GM12878 (cell line): Measurements from ENCODE around the gene DENND10. TPM values are rescaled to one million over a fixed set of nuclear protein-coding genes. Genes with fewer than 3 reads are reported as not detected.

Source experiments
- ATAC-seq: fragments of 200-7000 bp; cut with Tn5 transposase; 3 replicates; pipeline ENCODE4 v1.9.1; 2020; ENCODE audit warnings: mild to moderate bottlenecking, moderate library complexity
- BruUV-seq: library from RNA; stranded (reverse); fragments of 400-500 nt; replicated peaks from 2 replicates; lab custom pipeline; 2021; lab: Mats Ljungman, UMichigan
- CTCF ChIA-PET: fragments of 300-600 bp; sonication (Branson Sonifier 250); formaldehyde crosslinking; extraction: SDS; loops from one replicate; lab custom pipeline; 2021; ENCODE audit warnings: inconsistent platforms; lab: Yijun Ruan, JAX
- POLR2A ChIA-PET: fragments of 350-600 bp; formaldehyde crosslinking; extraction: SDS; loops from one replicate; lab custom pipeline; 2021; ENCODE audit warnings: inconsistent platforms; lab: Charles Lee
- RAD21 ChIA-PET: fragments of 300-600 bp; sonication (Branson Sonifier 250); formaldehyde crosslinking; loops from one replicate; lab custom pipeline; 2023; ENCODE audit warnings: antibody characterized with exemption; ENCODE audit not compliant: unreplicated experiment; lab: Charles Lee
- SMC1A ChIA-PET: fragments of 300-600 bp; sonication (Branson Sonifier 250); formaldehyde crosslinking; loops from one replicate; lab custom pipeline; 2023; ENCODE audit not compliant: unreplicated experiment, uncharacterized antibody; lab: Charles Lee
- DNase-seq: peaks from one replicate; pipeline ENCODE4 v3.0.0-alpha.2; 2011; ENCODE audit warnings: low read depth, low spot score
- FAIRE-seq: peaks from 3 replicates; lab custom pipeline; 2011; peaks lifted over from hg19 to GRCh38; lab: Jason Lieb, UNC
- H2AFZ ChIP-seq: 2 replicates; pipeline ENCODE4 v1.6.0; 2011; ENCODE audit warnings: low read depth, low read length, control low read depth; ENCODE audit not compliant: control insufficient read depth
- H3K27ac ChIP-seq: 2 replicates; pipeline ENCODE4 v1.5.1; 2011; ENCODE audit warnings: control low read depth; ENCODE audit not compliant: control insufficient read depth, insufficient read depth
- H3K27me3 ChIP-seq, 2 experiments: replicated peaks in 1 of 2; 2 replicates each; pipeline versions ENCODE4 v1.6.0 to v1.6.1; 2011; ENCODE audit warnings: low read length in 1 of 2; ENCODE audit not compliant: control insufficient read depth in 2 of 2, insufficient read depth in 2 of 2
- H3K36me3 ChIP-seq, 2 experiments: 2 replicates each; pipeline ENCODE4 v1.5.1; 2011; ENCODE audit warnings: low read length in 1 of 2; ENCODE audit not compliant: control insufficient read depth in 2 of 2, insufficient read depth in 2 of 2
- H3K4me1 ChIP-seq: 2 replicates; pipeline ENCODE4 v1.6.1; 2011; ENCODE audit warnings: mild to moderate bottlenecking, low read length, moderate library complexity, mixed read lengths; ENCODE audit not compliant: control insufficient read depth, insufficient read depth
- H3K4me2 ChIP-seq: 2 replicates; pipeline ENCODE4 v1.6.0; 2011; ENCODE audit warnings: control low read depth; ENCODE audit not compliant: control insufficient read depth, insufficient read depth
- H3K4me3 ChIP-seq: fragments of 200-600 bp; sonication (generic); 2 replicates; pipeline ENCODE4 v1.5.1; 2016
- H3K79me2 ChIP-seq: 2 replicates; pipeline ENCODE4 v1.6.0; 2011; ENCODE audit warnings: low read length; ENCODE audit not compliant: control insufficient read depth, insufficient read depth
- H3K9ac ChIP-seq: 2 replicates; pipeline ENCODE4 v1.8.0; 2011; ENCODE audit warnings: low read length, control low read depth, mixed read lengths; ENCODE audit not compliant: control insufficient read depth, insufficient read depth
- H3K9me3 ChIP-seq: replicated peaks from 3 replicates; pipeline ENCODE4 v1.5.1; 2011; ENCODE audit warnings: mild to moderate bottlenecking, low read length; ENCODE audit not compliant: control insufficient read depth, insufficient read depth
- H4K20me1 ChIP-seq: 2 replicates; pipeline ENCODE4 v1.6.0; 2011; ENCODE audit not compliant: control insufficient read depth, insufficient read depth
- BCL11A ChIP-seq: IDR thresholded peaks from 2 replicates; pipeline ENCODE4 v1.6.1; 2011; ENCODE audit warnings: low read depth, low read length
- CREM ChIP-seq: IDR thresholded peaks from 2 replicates; pipeline ENCODE4 v1.6.1; 2014; ENCODE audit warnings: antibody characterized with exemption, low read depth
- ETV6 ChIP-seq, 2 experiments: fragments of 450-650 bp in 1 of 2; IDR thresholded peaks in 1 of 2; conservative IDR thresholded peaks in 1 of 2; 2 replicates each; pipeline ENCODE4 v1.6.1; 2014; ENCODE audit warnings: antibody characterized with exemption in 1 of 2, borderline replicate concordance in 1 of 2, low read depth in 1 of 2, mild to moderate bottlenecking in 1 of 2, moderate library complexity in 1 of 2
- KDM1A ChIP-seq: fragments of 200-600 bp; sonication (generic); IDR thresholded peaks from 2 replicates; pipeline ENCODE4 v1.6.1; 2016; ENCODE audit warnings: borderline replicate concordance
- NFXL1 ChIP-seq: fragments of 450-650 bp; IDR thresholded peaks from 2 replicates; pipeline ENCODE4 v1.6.1; 2017; ENCODE audit warnings: antibody characterized with exemption, mild to moderate bottlenecking, borderline replicate concordance
- NFYB ChIP-seq: IDR thresholded peaks from 2 replicates; pipeline ENCODE4 v1.6.1; 2011; ENCODE audit warnings: low read depth, mild to moderate bottlenecking, low read length, improper control_type of control experiment, moderate library complexity; ENCODE audit not compliant: insufficient read depth
- NR2C1 ChIP-seq: fragments of 450-650 bp; IDR thresholded peaks from 2 replicates; pipeline ENCODE4 v1.6.1; 2017; ENCODE audit warnings: antibody characterized with exemption, mild to moderate bottlenecking, moderate library complexity
- RUNX3 ChIP-seq: IDR thresholded peaks from 2 replicates; pipeline ENCODE4 v1.6.1; 2012; ENCODE audit warnings: low read length, inconsistent platforms
- SIX5 ChIP-seq: IDR thresholded peaks from 2 replicates; pipeline ENCODE4 v1.6.1; 2011; ENCODE audit warnings: mild to moderate bottlenecking, low read depth, low read length, moderate library complexity; ENCODE audit not compliant: severe bottlenecking
- SMC3 ChIP-seq: IDR thresholded peaks from 2 replicates; pipeline ENCODE4 v1.6.1; 2011; ENCODE audit warnings: low read length, improper control_type of control experiment, borderline replicate concordance
- SUPT20H ChIP-seq: IDR thresholded peaks from 2 replicates; pipeline ENCODE4 v1.6.1; 2011; ENCODE audit warnings: low read depth, mild to moderate bottlenecking, low read length, moderate library complexity, borderline replicate concordance; ENCODE audit not compliant: control insufficient read depth
- ZNF622 ChIP-seq: fragments of 450-650 bp; IDR thresholded peaks from 2 replicates; pipeline ENCODE4 v1.6.1; 2017; ENCODE audit warnings: mild to moderate bottlenecking, inconsistent platforms
- WGBS: methylation state at CpG from one replicate; pipeline ENCODE4 v1.1.6; 2016; ENCODE audit warnings: low lambda C conversion rate; ENCODE audit not compliant: insufficient replicate concordance, insufficient coverage; ENCODE audit errors: missing lambda C conversion rate; 5-methylcytosine and 5-hydroxymethylcytosine counted together
- in situ Hi-C: fragments of 300-500 bp; cut with MboI; formaldehyde crosslinking; loops from 9 replicates; pipeline ENCODE4 v1.14.3; 2018; ENCODE audit warnings: mixed read lengths
- intact Hi-C: fragments of 100-400 bp; cut with micrococcal nuclease; formaldehyde crosslinking; loops from one replicate; pipeline ENCODE4 v1.14.2; 2022; ENCODE audit not compliant: unreplicated experiment
- polyA plus RNA-seq, 11 experiments: library from polyadenylated mRNA; depleted of rRNA in 4 of 11; unstranded in 6 of 11; stranded (reverse) in 5 of 11; fragments of >200 nt; fragmentation: Nextera tagmentation in 4 of 11; fragmentation: Illumina TruSeq in 1 of 11; extraction: Ambion mirVana in 4 of 11; extraction: Trizol in 1 of 11; gene quantifications; 1 replicate in 1 of 11; 2 replicates in 10 of 11; pipeline versions ENCODE4 v1.2.1 to v1.2.3, GENCODE V29; 2011 to 2016; ENCODE audit warnings: inconsistent platforms in 2 of 11, missing spikeins in 2 of 11, low read depth in 1 of 11
- total RNA-seq, 4 experiments: library from RNA; depleted of rRNA in 3 of 4; stranded (reverse); fragments of >200 nt in 3 of 4; fragmentation: Illumina TruSeq in 1 of 4; extraction: Trizol in 1 of 4; gene quantifications; 2 replicates each; pipeline versions ENCODE4 v1.2.1 to v1.2.3, GENCODE V29; 2013 to 2021
- TF ChIP-seq, protein P1 (sequence below): IDR thresholded peaks from 2 replicates; pipeline ENCODE4 v1.6.1; 2012; ENCODE audit warnings: low read depth, low read length, improper control_type of control experiment
- TF ChIP-seq, protein P2 (sequence below), 3 experiments: IDR thresholded peaks in 2 of 3; conservative IDR thresholded peaks in 1 of 3; 2 replicates each; pipeline ENCODE4 v1.5.1; 2011; ENCODE audit warnings: low read depth in 3 of 3, low read length in 3 of 3, mild to moderate bottlenecking in 3 of 3, control low read depth in 2 of 3, moderate library complexity in 2 of 3, inconsistent platforms in 1 of 3, mixed read lengths in 1 of 3; ENCODE audit not compliant: control insufficient read depth in 2 of 3, insufficient read depth in 1 of 3; ENCODE audit errors: extremely low read depth in 1 of 3
- TF ChIP-seq, protein P3 (sequence below): IDR thresholded peaks from 2 replicates; pipeline ENCODE4 v1.6.1; 2012; ENCODE audit warnings: low read length, inconsistent platforms
- TF ChIP-seq, protein P4 (sequence below): fragments of 450-650 bp; conservative IDR thresholded peaks from 2 replicates; pipeline ENCODE4 v1.6.1; 2017; ENCODE audit warnings: mild to moderate bottlenecking, moderate library complexity

DENND10 gene
- total and polyA plus RNA-seq, 10 of the 15 experiments (the other 5 are each of a cell fraction or from before 2014, with no cell fraction given): 21.5 to 39.8 (median 26.2) TPM

DNA sequence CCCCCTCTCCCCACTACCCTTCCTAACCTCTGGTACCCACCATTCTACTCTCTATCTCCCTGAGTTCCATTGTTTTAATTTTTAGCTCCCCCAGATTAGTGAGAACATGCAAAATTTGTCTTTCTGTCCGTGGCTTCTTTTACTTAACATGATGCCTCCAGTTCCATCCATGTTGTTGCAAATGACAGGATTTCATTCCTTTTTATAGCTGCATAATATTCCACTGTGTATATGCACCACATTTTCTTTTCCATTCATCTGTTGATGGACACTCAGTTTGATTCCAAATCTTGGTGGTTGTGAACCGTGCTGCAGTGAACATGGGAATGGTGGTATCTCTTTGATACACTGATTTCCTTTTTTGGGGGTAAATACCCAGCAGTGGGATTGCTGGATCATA, 22.0 kb downstream of the DENND10 start:
- Histone ChIP-seq H3K27me3 (no peaks in the 10 kb centered on the region), H3K79me2 (no peaks in the 10 kb centered on the region), H3K27ac (no peak overlapping the region), H3K9ac (no peak overlapping the region), H2AFZ (no peak overlapping the region), H3K4me1 (peaks cover 1% of the 10 kb centered on the region; the same call in 1 of the 2 replicates), H3K9me3 (no peaks in the 10 kb centered on the region), H3K4me2 (no peak overlapping the region), H4K20me1 (no peaks in the 10 kb centered on the region), H3K4me3 (no peak overlapping the region), H3K36me3 (no peaks in the 10 kb centered on the region; a peak in 1 of 4 replicates)
- TF ChIP-seq, protein P1, sequence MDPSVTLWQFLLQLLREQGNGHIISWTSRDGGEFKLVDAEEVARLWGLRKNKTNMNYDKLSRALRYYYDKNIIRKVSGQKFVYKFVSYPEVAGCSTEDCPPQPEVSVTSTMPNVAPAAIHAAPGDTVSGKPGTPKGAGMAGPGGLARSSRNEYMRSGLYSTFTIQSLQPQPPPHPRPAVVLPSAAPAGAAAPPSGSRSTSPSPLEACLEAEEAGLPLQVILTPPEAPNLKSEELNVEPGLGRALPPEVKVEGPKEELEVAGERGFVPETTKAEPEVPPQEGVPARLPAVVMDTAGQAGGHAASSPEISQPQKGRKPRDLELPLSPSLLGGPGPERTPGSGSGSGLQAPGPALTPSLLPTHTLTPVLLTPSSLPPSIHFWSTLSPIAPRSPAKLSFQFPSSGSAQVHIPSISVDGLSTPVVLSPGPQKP: no peak
- TF ChIP-seq NFYB (no peak), KDM1A (no peak), NR2C1 (no peak), SUPT20H (no peak), ZNF622 (no peak), SIX5 (no peak), ETV6 (conservative IDR thresholded peaks at IDR 0.05 in 1 of 2, IDR thresholded peaks at IDR 0.05 in 1 of 2; ENCODE audit: borderline replicate concordance in 1 of 2, low read depth in 1 of 2) (no peak), NFXL1 (no peak), CREM (no peak), BCL11A (no peak), RUNX3 (no peak), SMC3 (no peak)
- TF ChIP-seq, protein P2, sequence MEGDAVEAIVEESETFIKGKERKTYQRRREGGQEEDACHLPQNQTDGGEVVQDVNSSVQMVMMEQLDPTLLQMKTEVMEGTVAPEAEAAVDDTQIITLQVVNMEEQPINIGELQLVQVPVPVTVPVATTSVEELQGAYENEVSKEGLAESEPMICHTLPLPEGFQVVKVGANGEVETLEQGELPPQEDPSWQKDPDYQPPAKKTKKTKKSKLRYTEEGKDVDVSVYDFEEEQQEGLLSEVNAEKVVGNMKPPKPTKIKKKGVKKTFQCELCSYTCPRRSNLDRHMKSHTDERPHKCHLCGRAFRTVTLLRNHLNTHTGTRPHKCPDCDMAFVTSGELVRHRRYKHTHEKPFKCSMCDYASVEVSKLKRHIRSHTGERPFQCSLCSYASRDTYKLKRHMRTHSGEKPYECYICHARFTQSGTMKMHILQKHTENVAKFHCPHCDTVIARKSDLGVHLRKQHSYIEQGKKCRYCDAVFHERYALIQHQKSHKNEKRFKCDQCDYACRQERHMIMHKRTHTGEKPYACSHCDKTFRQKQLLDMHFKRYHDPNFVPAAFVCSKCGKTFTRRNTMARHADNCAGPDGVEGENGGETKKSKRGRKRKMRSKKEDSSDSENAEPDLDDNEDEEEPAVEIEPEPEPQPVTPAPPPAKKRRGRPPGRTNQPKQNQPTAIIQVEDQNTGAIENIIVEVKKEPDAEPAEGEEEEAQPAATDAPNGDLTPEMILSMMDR (IDR thresholded peaks at IDR 0.05 in 2 of 3, conservative IDR thresholded peaks at IDR 0.05 in 1 of 3; ENCODE audit: control insufficient read depth in 2 of 3, extremely low read depth in 1 of 3, insufficient read depth in 1 of 3, low read depth in 3 of 3, low read length in 3 of 3): no peak
- TF ChIP-seq, protein P3, sequence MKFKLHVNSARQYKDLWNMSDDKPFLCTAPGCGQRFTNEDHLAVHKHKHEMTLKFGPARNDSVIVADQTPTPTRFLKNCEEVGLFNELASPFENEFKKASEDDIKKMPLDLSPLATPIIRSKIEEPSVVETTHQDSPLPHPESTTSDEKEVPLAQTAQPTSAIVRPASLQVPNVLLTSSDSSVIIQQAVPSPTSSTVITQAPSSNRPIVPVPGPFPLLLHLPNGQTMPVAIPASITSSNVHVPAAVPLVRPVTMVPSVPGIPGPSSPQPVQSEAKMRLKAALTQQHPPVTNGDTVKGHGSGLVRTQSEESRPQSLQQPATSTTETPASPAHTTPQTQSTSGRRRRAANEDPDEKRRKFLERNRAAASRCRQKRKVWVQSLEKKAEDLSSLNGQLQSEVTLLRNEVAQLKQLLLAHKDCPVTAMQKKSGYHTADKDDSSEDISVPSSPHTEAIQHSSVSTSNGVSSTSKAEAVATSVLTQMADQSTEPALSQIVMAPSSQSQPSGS: no peak
- TF ChIP-seq, protein P4, sequence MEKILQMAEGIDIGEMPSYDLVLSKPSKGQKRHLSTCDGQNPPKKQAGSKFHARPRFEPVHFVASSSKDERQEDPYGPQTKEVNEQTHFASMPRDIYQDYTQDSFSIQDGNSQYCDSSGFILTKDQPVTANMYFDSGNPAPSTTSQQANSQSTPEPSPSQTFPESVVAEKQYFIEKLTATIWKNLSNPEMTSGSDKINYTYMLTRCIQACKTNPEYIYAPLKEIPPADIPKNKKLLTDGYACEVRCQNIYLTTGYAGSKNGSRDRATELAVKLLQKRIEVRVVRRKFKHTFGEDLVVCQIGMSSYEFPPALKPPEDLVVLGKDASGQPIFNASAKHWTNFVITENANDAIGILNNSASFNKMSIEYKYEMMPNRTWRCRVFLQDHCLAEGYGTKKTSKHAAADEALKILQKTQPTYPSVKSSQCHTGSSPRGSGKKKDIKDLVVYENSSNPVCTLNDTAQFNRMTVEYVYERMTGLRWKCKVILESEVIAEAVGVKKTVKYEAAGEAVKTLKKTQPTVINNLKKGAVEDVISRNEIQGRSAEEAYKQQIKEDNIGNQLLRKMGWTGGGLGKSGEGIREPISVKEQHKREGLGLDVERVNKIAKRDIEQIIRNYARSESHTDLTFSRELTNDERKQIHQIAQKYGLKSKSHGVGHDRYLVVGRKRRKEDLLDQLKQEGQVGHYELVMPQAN: no peak
- in situ Hi-C loops: no loop called here
- DNase-seq (no peak), ATAC-seq (no peak), FAIRE-seq (no peak)
- ChIA-PET CTCF (interaction anchor here (0.6 kb wide), 1 partner anchor 33 kb away, joined by 3 read pairs; no protein-coding TSS in a partner anchor), POLR2A (no interaction called here), RAD21 (interaction anchor here (0.6 kb wide), 1 partner anchor 599 kb away, joined by 3 read pairs; no protein-coding TSS in a partner anchor), SMC1A (no interaction called here)
- 98% methylated on average over 2 of the region's 2 CpGs for WGBS
- intact Hi-C loops: no loop called here
- BruUV-seq: no TSS peak
